Measurements from ENCODE around the gene NT5C.
"Not testable (repeated sequence)": the region's sequence is repeated elsewhere in the genome, so short reads cannot be mapped to it uniquely, and the experiment has no call there.

The NT5C gene

DNA sequence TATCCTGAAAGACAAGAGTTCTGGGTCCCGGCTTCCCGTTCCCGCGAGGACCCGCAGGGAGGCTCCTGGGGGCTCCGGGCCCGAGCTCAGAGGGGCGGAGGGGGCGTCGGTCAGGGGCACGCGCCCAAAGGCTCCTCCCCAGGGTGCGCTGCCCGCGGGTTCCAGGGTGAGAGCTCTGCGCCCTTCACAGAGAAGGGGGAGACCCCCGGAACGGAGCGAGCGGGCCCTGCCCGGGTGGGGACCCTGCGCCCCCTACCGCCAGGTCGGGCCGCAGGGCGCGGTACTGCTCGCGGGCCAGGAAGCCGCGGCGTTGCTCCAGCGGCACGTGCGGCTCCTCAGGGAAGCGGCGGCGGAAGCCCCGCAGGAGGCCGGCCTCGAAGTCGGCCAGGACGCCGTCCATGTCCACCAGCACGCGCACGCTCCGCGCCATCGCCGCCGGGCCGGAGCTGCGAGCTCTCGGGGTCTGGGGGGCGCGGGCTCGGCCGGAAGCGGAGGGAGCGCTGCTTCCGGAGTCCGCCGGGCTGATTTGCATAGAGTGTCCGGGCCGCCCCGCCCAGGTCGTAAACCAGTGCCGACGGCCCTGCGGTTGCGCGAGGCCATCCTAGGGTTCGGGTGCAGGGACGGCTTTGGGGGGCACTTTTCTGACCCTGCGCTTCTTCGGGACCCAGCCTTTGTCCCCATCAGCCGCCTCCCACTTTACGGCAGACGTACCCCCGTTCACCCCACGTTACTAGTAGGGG, at the start of gene NT5C:
NT5C (minus strand) TSS at position 465 of the 740 bp plus-strand sequence; CDS start at position 430, 35 bp downstream.
- DNase-seq (ENCODE audit: low read depth): peak; percentile 66

GRCh38 chr17:75181110-75181509, 49.6 kb upstream of the NT5C start:
- no peak for DNase-seq (ENCODE audit: low read depth)

DNA sequence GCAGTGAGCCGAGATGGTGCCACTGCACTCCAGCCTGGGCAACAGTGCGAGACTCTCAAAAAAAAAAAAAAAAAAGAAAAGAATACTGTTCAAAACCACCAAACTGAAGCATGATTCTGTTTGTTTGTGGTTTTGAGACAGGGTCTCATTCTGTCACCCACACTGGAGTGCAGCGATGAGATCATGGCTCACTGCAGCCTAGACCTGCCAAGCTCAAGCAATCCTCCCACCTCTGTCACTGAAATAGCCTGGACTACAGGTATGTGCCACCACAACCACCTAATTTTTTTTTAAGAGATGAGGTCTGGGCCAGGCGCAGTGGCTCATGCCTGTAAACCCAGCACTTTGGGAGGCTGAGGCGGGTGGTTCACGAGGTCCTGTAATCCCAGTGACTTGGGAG, 46.9 kb upstream of the NT5C start:
- no peak for DNase-seq (ENCODE audit: low read depth)

- DNase-seq (ENCODE audit: low read depth): no peak
Measured at GRCh38 chr17:75176625-75177024, 45.1 kb upstream of the NT5C start.

GRCh38 chr17:75174996-75175395, 43.5 kb upstream of the NT5C start:
- no peak for DNase-seq (ENCODE audit: low read depth)

DNA sequence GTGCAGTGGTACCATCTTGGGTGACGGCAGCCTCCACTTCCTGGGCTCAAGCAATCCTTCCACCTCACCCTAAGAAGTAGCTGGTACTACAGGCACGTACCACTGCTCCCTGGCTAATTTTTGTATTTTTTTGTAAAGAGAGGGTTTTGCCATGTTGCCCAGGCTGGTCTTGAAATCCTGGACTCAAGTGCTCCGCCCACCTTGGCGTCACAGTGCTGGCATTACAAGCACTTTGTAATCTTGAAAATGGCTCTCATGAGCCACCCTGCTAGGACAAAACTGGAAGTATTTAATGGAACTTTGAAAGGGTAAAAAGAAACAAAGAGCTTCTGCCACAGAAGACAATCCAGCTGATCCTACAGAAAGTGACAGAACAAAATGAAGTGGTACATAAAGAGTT, 42.0 kb upstream of the NT5C start:
- no peak for DNase-seq (ENCODE audit: low read depth)

- no peak for DNase-seq (ENCODE audit: low read depth)
Measured at GRCh38 chr17:75168998-75169397, 37.5 kb upstream of the NT5C start.

GRCh38 chr17:75164606-75165005, 33.1 kb upstream of the NT5C start:
- not testable (repeated sequence) for DNase-seq (ENCODE audit: low read depth)

DNA sequence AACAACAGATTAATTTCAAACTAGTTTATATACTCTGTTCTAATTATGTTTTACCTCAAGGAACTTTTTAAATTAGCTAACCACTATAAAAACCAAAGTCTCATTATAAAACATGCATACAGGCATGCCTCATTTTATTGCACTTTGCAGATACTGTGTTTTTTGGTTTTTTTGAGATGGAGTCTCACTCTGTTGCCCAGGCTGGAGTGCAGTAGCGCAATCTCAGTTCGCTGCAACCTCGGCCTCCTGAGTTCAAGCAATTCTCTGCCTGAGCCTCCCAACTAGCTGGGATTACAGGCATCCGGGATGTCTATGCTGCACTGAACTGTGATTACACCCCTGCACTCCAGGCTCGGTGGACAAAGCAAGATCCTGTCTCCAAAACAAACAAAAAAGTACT, 31.5 kb upstream of the NT5C start:
- DNase-seq (ENCODE audit: low read depth): no peak

- no peak for DNase-seq (ENCODE audit: low read depth)
Measured at GRCh38 chr17:75160211-75160610, 28.7 kb upstream of the NT5C start.

GRCh38 chr17:75159196-75160031, 27.9 kb upstream of the NT5C start:
- no peak for DNase-seq (ENCODE audit: low read depth)

DNA sequence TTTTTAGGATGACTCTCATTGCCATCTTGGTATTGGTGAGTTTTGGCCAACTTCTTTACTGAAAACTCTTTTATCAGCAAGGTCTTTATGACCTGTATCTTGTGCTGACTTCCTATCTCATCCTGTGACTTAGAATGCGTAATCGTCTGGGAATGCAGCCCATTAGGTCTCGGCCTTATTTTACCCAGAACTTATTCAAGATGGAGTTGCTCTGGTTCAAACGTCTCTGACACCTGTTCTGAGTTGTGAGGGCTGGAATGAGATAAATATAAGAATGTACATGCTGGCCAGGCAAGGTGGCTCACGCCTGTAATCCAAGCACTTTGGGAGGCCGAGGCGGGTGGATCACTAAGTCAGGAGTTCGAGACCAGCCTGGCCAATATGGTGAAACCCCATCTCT, 26.9 kb upstream of the NT5C start:
- not testable (repeated sequence) for DNase-seq (ENCODE audit: low read depth)

- no peak for DNase-seq (ENCODE audit: low read depth)
Measured at GRCh38 chr17:75155191-75155601, 23.7 kb upstream of the NT5C start.

DNA sequence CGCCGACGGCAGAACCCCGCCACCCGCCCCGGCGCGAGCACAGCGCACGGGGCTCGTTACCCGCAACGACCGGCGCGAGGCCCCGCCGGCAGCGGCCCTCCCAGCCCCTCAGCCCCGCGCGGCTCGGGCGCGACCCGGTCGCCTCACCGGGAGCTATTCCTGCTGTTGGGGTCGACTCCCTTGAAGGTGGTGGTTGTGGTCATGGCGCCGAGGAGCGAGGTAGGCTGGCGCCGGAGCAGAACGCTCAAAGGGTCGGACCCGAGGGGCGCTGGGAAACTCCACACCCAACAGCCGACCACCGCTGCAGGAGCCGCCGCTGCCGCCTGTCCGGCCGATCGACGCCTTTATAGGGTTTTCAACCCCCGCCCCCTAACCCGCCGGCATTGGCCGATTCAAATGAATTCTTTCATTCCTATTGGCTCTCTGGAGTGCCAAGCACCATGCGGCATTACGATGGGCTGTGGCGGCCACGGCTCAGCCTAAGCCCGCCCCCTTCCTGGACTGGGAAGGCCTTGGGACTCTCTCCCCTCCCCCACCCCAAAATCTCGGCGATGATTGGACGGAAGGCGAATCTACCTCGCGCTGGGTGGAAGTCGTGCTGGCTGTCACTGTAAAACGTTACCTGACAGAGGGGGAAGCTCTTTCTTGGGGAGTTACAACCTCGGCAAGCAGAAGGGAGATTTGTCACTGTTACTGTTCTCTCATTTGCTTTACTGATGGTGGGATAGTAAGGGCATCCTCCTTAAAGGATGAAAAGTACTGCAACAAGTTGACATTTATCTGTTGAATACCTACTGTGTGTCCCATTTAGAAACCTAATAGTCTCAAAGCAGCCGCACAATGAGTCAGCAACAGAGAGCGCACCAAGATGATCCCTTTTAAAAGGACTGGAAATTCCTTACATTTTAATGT, 22.9 kb upstream of the NT5C start, which contains the start of gene JPT1:
JPT1 (minus strand) TSS at position 318 of the 912 bp plus-strand sequence; CDS start at position 203, 115 bp downstream.
- DNase-seq (ENCODE audit: low read depth): peak; percentile 97

DNA sequence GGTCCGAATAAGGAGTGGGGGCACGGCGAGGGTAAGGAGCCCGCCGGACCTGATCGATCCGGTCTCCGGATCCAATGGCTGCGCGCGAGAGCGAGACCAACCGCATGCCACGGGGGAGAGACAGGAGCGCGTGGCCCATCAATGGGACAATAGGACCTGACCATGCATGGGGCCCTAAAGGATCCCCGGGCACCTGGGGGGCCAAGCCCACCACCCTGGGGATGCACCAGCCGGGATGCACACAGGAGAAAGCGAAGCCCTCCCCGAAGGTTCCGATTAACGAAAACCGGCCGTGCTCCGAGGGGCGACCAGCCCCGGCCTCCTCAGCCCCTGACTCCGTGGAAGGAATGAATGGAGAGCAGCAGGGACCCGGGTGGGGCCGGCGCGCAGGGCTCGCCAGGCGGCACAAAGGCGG, 22.2 kb upstream of the NT5C start:
- peak; percentile 8 for DNase-seq (ENCODE audit: low read depth)

DNA sequence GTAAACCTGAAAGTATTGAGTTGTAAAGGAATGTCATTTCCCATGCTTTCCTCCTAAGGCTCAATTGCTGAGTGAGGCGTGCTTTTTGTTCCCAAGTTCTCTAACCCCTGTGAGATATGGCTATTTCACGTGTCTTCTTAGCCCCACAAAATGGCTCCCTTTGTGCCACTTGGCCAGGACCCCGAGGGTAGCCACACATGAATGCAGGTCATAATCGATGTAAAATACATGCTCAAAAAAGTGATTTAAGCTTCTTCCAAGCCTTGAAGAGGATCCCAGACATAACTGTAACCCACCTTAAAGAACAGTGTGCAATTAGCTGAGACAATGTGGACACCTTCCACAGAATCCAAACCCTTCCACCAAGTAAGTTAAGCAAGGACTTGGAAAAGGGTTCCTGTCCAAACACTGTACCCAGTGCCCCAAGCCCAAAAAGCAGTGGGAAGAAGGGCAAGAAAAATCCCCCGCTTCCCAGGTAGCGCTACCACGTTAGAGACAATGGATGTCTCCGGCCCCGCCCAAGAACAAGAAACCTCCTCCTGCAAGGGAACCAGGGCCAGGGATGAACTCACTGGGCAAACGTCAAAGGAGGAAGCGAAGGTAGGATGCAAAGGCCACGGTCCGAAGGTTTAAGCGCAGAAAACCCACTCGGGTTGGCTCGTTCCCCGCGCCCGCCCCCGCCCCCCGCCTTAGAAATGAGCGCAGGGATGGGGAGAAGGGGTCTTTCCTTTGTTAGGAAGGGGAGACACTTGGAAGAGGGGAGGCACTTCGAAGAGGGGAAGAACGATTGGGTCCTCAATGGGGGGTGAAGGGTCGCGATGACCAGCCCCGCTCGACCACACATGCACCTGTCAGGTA, 21.6 kb upstream of the NT5C start:
- no peak for DNase-seq (ENCODE audit: low read depth)

DNA sequence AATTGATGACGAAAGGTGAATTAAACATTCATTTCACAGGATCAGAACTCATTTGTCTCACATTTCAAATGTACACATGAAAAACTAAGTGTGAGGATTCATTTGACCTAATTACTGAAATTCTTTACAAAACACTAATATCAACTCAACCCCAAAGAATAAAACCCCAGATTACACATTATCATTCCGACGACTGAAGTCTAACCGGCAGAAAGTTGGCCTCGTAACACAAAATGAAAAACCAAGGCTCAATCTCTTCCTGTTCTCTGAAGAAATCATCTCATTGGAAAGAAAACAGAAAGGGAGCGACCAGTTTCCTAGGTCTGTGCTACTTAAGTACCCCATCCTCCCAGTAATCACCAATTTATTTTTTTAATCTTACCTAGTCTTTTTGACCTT, 21.0 kb upstream of the NT5C start:
- no peak for DNase-seq (ENCODE audit: low read depth)

- DNase-seq (ENCODE audit: low read depth): no peak
Measured at GRCh38 chr17:75151930-75152329, 20.4 kb upstream of the NT5C start.

DNA sequence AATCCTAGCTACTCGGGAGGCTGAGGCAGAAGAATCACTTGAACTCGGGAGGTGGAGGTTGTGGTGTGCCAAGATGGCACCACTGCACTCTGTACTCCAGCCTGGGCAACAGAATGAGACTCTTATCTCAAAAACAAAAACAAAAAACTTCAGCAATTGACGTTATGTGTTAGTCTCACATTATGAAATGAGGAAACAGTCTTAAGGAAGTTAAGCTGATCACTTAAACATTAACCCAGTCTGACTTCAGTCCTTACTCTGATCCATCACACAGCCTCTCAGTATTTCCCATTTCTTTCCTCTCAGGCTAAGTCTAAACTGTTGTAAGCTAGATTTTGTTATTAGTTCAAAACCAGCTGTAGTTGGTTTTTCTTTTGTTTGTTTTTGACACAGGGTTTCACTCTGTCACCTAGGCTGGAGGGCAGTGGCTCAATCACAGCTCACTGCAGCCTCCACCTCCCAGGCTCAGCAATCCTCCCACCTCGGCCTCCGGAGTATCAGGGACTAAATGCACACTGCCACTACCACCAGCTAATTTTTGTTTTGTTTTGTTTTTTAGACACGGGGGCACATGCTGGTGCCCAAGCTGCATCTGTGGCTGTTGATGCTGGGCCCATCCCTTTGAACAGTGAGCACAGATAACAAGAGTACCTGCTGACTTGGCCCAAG, 16.5 kb upstream of the NT5C start:
- DNase-seq (ENCODE audit: low read depth): no peak

DNA sequence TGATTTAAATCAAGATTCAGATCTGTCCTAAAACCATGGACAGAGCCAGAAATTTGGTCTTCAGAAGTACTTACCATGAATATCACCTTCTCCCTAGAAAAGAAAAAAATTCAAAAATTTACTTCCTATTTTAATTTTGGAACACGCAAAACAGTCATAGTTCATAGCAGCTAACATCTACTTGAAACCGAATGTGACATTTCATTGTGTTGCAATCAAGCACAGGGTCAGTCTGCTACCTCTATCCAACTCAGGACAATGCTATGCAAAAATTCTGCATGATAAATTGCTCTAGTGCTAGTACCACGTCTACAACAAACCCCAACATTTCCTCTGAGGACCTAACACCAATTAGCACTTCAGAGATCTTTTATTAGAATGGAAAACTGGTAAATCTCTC, 15.1 kb upstream of the NT5C start:
- no peak for DNase-seq (ENCODE audit: low read depth)

Data from activated T-cell treated with anti-CD3 and anti-CD28 coated beads for 24 hours (primary cell).